PC-3 (cell line): Measurements from ENCODE around the gene REC114.

Source experiments
- CTCF ChIP-seq: fragments of 300-600 bp; sonication (generic); conservative IDR thresholded peaks from 2 replicates; pipeline ENCODE4 v1.5.1; 2017; ENCODE audit warnings: antibody characterized with exemption, low read depth, mild to moderate bottlenecking, low read length
- EZH2 ChIP-seq: fragments of 300-600 bp; sonication (generic); IDR thresholded peaks from one replicate; pipeline ENCODE4 v1.6.1; 2017; ENCODE audit warnings: antibody characterized with exemption, mild to moderate bottlenecking, low read length; ENCODE audit not compliant: unreplicated experiment

GRCh38 chr15:73538123-73538522 is 95.2 kb downstream of the REC114 start:
- TF ChIP-seq CTCF (no peak), EZH2 (no peak)
